Vagina (tissue), 2 donors: Measurements from ENCODE around the gene RPL7A. TPM values are rescaled to one million over a fixed set of nuclear protein-coding genes. Genes with fewer than 3 reads are reported as not detected.
"Not testable (repeated sequence)": the region's sequence is repeated elsewhere in the genome, so short reads cannot be mapped to it uniquely, and the experiment has no call there.

Experiments used
- DNase-seq, 2 donors: peaks; one replicate each; pipeline ENCODE4 v3.0.0-alpha.2; 2017; ENCODE audit errors: extremely low spot score in 2 of 2
- H3K27ac ChIP-seq: fragments of 200-600 bp; sonication (generic); one replicate; pipeline ENCODE4 v1.5.1; 2019
- H3K27me3 ChIP-seq: fragments of 200-600 bp; sonication (generic); one replicate; pipeline ENCODE4 v1.5.1; 2019
- H3K36me3 ChIP-seq, 2 donors: fragments of 200-600 bp; sonication (generic); one replicate each; pipeline ENCODE4 v1.5.1; 2017 to 2019
- H3K4me1 ChIP-seq: fragments of 200-600 bp; sonication (generic); one replicate; pipeline ENCODE4 v1.5.1; 2019
- H3K4me3 ChIP-seq, 2 donors: fragments of 200-600 bp; sonication (generic); 1 replicate in 1 of 2; 2 replicates in 1 of 2; pipeline ENCODE4 v1.5.1; 2016 to 2019
- H3K9me3 ChIP-seq: fragments of 200-600 bp; sonication (generic); one replicate; pipeline ENCODE4 v1.5.1; 2019
- POLR2A ChIP-seq, 2 donors: fragments of 450-650 bp; IDR thresholded peaks; one replicate each; pipeline ENCODE4 v1.6.1; 2017; ENCODE audit warnings: antibody characterized with exemption in 2 of 2, mild to moderate bottlenecking in 2 of 2, moderate library complexity in 2 of 2
- POLR2AphosphoS5 ChIP-seq, 2 donors: sonication (generic); formaldehyde crosslinking; IDR thresholded peaks; one replicate each; pipeline ENCODE4 v1.9.0; 2017; ENCODE audit warnings: antibody characterized with exemption in 2 of 2, mild to moderate bottlenecking in 2 of 2, low read depth in 1 of 2; ENCODE audit not compliant: insufficient read depth in 1 of 2
- intact Hi-C: fragments of 100-400 bp; cut with DNase I; formaldehyde crosslinking; loops from one replicate; pipeline ENCODE4 v1.15.1; 2023
- total RNA-seq: library from RNA; depleted of rRNA; stranded (reverse); fragments of >200 nt; gene quantifications from one replicate; pipeline ENCODE4 v1.2.3, GENCODE V29; 2016
- TF ChIP-seq, protein P1 (sequence below), 3 experiments: fragments of 450-650 bp in 2 of 3; fragments of 200-600 bp in 1 of 3; sonication (generic) in 1 of 3; IDR thresholded peaks; one replicate each; pipeline ENCODE4 v1.5.1; 2017 to 2019; ENCODE audit warnings: antibody characterized with exemption in 3 of 3, mild to moderate bottlenecking in 2 of 3, moderate library complexity in 2 of 3

The RPL7A gene
- total RNA-seq, 1 donor from 2014 or later, result 1,889 TPM

DNA sequence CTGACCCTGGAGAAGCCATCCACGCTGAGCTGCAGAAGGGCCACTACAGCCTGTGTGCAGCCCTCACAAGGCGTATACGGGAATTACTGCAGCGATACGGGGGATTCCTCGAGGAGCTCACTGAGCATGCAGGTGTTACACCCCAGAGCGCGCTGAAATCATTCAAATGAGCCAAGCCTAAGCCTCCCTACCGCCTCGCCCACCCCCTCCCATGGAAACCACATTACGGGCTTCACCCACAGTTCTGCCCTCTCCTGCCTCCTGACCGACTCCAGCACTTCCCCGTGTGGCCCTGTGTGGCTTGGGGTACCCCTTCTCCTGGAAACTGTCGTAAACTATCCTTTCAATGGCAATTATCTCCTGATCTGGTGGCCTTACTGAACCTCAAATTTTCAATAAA, 25.3 kb upstream of the RPL7A start:
- no peaks in the 10 kb centered on the region for H3K9me3 ChIP-seq
- H3K36me3 ChIP-seq, result no peaks in the 10 kb centered on the region
- no peaks in the 10 kb centered on the region for H3K27me3 ChIP-seq
- intact Hi-C loops, result no loop called here
- no peak overlapping the region for H3K27ac ChIP-seq
- DNase-seq, result no peak
- TF ChIP-seq, protein P1, sequence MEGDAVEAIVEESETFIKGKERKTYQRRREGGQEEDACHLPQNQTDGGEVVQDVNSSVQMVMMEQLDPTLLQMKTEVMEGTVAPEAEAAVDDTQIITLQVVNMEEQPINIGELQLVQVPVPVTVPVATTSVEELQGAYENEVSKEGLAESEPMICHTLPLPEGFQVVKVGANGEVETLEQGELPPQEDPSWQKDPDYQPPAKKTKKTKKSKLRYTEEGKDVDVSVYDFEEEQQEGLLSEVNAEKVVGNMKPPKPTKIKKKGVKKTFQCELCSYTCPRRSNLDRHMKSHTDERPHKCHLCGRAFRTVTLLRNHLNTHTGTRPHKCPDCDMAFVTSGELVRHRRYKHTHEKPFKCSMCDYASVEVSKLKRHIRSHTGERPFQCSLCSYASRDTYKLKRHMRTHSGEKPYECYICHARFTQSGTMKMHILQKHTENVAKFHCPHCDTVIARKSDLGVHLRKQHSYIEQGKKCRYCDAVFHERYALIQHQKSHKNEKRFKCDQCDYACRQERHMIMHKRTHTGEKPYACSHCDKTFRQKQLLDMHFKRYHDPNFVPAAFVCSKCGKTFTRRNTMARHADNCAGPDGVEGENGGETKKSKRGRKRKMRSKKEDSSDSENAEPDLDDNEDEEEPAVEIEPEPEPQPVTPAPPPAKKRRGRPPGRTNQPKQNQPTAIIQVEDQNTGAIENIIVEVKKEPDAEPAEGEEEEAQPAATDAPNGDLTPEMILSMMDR (IDR thresholded peaks at IDR 0.05), result no peak
- TF ChIP-seq POLR2A (IDR thresholded peaks at IDR 0.05) (no peak), POLR2AphosphoS5 (IDR thresholded peaks at IDR 0.05; ENCODE audit: insufficient read depth in 1 of 2, low read depth in 1 of 2) (no peak)
- no peaks in the 10 kb centered on the region for H3K4me1 ChIP-seq
- H3K4me3 ChIP-seq, result no peak overlapping the region

DNA sequence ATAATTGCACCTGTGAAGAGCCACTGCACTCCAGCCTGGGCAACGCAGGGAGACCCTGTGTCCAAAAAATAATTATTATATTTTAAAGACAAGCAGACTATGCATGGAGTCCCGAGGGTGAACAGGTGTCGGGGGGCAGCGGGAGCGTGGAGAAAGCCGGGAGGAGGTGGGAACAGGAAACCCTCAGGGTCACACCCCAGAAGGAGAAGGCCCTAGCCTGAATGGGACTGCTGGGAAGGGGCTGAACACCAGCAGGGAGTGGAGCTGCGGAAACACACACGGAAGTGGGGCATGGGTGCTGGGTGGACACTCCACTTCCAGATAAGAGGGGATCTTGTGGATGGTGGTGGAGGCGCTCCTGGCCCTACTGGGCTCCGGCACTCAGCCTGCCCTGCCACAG, 24.8 kb upstream of the RPL7A start:
- Histone ChIP-seq H3K36me3 (no peaks in the 10 kb centered on the region), H3K9me3 (no peaks in the 10 kb centered on the region), H3K4me3 (no peak overlapping the region), H3K4me1 (no peaks in the 10 kb centered on the region), H3K27ac (no peak overlapping the region), H3K27me3 (no peaks in the 10 kb centered on the region)
- no peak for DNase-seq
- TF ChIP-seq POLR2AphosphoS5 (IDR thresholded peaks at IDR 0.05; ENCODE audit: insufficient read depth in 1 of 2, low read depth in 1 of 2), result no peak
- TF ChIP-seq, protein P1 (IDR thresholded peaks at IDR 0.05), result no peak
- no peak for TF ChIP-seq POLR2A (IDR thresholded peaks at IDR 0.05)
- intact Hi-C loops, result no loop called here

DNA sequence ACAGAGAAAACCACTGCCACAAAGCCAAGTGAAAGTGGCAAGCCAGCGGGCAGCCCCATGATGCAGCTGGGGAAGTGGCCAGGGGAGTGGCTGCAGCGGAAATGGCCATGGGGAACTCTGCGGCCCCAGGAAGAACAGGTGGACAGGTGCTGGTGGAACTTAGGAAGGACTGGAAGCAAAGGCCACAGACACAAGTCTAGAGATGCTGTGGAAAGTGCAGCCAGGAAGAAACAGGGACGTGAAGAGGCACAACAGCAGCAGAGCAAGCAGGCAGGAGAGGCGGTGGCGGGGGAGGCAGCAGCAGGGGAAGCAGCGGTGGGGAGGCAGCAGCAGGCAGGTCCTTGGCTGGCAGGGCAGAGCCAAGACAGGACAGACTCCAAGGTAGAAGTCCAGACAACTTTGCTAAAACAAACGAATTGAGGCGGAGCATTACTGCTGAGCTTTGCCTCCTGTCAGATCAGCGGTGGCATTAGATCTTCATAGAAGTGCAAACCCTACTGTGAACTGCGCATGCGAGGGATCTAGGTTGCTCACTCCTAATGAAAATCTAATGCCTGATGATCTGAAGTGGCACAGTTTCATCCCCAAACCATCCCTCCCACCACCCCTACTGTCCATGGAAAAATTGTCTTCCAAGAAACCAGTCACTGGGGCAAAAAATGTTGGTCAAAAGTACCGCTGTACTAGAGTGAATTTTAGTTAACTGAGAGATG, 23.9 kb upstream of the RPL7A start:
- no peaks in the 10 kb centered on the region for H3K27me3 ChIP-seq
- intact Hi-C loops, result no loop called here
- H3K36me3 ChIP-seq, result no peaks in the 10 kb centered on the region
- H3K4me1 ChIP-seq, result no peaks in the 10 kb centered on the region
- no peak overlapping the region for H3K4me3 ChIP-seq
- no peak for TF ChIP-seq POLR2A (IDR thresholded peaks at IDR 0.05)
- TF ChIP-seq, protein P1 (IDR thresholded peaks at IDR 0.05), result no peak
- no peaks in the 10 kb centered on the region for H3K9me3 ChIP-seq
- no peak overlapping the region for H3K27ac ChIP-seq
- DNase-seq, result no peak

DNA sequence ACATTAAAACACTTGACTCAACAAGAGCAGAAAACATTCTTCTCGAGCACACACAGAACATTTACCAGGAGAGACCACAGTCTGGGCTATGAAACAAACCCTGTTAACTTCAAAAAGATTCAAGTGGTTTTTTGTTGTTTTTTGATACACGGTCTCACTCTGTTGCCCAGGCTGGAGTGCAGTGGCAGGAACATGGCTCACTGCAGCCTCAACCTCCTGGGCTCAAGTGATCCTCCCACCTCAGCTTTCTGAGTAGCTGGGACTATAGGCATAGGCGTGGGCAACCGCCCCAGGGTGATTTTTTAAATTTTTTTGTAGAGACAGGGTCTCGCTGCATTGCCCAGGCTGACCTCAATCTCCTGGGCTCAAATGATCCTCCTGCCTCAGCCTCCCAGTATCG, 21.0 kb upstream of the RPL7A start:
- intact Hi-C loops, H3K27me3 ChIP-seq, H3K27ac ChIP-seq, H3K4me3 ChIP-seq, H3K4me1 ChIP-seq, DNase-seq, H3K9me3 ChIP-seq: not testable (repeated sequence)
- H3K36me3 ChIP-seq, result peaks cover 0 to 15% of the 10 kb centered on the region in 2 donors

DNA sequence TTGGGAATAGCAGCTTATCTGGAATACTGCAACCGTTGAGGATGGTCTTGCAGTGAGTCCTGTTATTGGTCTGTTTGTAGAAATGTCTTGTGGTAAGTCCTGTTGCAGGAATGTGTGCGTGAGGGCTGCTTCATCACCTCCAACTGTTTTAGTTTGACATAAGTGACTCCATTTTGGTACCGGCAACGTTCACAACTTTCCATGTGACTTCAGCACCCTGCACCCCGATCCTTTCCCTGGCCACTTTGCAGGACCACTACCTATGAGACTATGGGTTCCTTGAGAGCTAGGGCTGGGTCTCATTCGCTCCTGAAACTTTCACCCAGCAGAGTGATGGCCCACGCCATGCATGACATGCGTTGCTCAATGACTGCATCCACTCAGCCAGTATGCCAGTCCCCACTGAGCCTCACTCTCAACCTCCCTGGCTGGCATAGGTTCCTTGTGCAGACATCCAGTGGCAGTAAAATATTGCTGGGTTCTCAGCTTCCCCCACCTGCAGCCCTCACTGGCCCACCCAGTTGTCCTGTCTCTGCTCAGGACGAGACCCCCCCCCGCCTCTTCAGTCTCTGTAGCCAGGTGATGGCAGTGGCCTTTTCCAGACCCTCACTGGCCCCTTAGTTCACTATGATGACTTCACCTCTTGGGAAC, 20.1 kb upstream of the RPL7A start:
- Histone ChIP-seq H3K36me3 (peaks cover 0 to 24% of the 10 kb centered on the region in 2 donors), H3K4me1 (peaks cover under 1% of the 10 kb centered on the region), H3K9me3 (no peaks in the 10 kb centered on the region), H3K27ac (no peak overlapping the region), H3K4me3 (no peak overlapping the region), H3K27me3 (no peaks in the 10 kb centered on the region)
- DNase-seq, result no peak
- TF ChIP-seq, protein P1 (IDR thresholded peaks at IDR 0.05), result no peak
- TF ChIP-seq POLR2AphosphoS5 (IDR thresholded peaks at IDR 0.05; ENCODE audit: insufficient read depth in 1 of 2, low read depth in 1 of 2) (no peak), POLR2A (IDR thresholded peaks at IDR 0.05) (no peak)
- intact Hi-C loops, result loop anchor here (2.0 kb wide), 1 partner anchor 141 kb away; no protein-coding TSS in a partner anchor
